Astrocyte of the cerebellum (primary cell): Measurements from ENCODE around the gene KRT12.

Experiments
- DNase-seq: peaks from one replicate; pipeline ENCODE4 v3.0.0-alpha.2; 2011; ENCODE audit warnings: low read depth
- H3K4me3 ChIP-seq: 2 replicates; pipeline ENCODE4 v1.5.1; 2011; ENCODE audit warnings: mild to moderate bottlenecking, low read depth, low read length, moderate library complexity
- in situ Hi-C: cut with HindIII; loops from 2 replicates; pipeline ENCODE4 v1.10.0; 2017; ENCODE audit warnings: low sequenced_read_pairs
- TF ChIP-seq, protein P1 (sequence below): IDR thresholded peaks from 2 replicates; pipeline ENCODE4 v1.5.1; 2012; ENCODE audit warnings: low read length, low read depth, moderate library complexity, mild to moderate bottlenecking; ENCODE audit errors: missing control alignments

Gene KRT12

DNA sequence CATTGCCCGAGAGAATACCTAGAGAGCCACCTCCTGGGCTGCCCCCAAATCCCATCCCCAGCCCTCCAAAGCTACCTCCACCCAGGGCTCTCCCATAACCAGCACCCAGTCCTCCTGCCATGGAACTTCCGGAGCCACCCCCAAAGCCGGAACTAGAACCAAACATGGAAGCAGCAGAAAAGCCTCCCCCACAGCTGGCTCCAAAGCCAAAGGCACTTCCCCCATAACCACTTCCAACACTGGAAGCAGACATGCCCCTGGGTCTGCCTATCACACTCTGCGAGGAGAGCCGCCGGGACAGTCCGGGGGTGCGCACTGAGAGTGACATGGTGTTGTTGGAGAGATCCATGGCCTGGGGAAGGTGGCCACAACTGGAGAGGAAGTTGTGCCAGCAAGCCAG is at the start of gene KRT12:
KRT12 (minus strand) TSS at position 386 of the 400 bp plus-strand sequence; CDS start at position 349, 37 bp downstream.
- TF ChIP-seq, protein P1, sequence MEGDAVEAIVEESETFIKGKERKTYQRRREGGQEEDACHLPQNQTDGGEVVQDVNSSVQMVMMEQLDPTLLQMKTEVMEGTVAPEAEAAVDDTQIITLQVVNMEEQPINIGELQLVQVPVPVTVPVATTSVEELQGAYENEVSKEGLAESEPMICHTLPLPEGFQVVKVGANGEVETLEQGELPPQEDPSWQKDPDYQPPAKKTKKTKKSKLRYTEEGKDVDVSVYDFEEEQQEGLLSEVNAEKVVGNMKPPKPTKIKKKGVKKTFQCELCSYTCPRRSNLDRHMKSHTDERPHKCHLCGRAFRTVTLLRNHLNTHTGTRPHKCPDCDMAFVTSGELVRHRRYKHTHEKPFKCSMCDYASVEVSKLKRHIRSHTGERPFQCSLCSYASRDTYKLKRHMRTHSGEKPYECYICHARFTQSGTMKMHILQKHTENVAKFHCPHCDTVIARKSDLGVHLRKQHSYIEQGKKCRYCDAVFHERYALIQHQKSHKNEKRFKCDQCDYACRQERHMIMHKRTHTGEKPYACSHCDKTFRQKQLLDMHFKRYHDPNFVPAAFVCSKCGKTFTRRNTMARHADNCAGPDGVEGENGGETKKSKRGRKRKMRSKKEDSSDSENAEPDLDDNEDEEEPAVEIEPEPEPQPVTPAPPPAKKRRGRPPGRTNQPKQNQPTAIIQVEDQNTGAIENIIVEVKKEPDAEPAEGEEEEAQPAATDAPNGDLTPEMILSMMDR, result no peak
- no peak for DNase-seq
- H3K4me3 ChIP-seq, result no peak within 1 kb of the TSS
- in situ Hi-C loops, result no loop called here

- no peak overlapping the region for H3K4me3 ChIP-seq
- in situ Hi-C loops, result loop anchor here (25.0 kb wide), 1 partner anchor 746 kb away; no protein-coding TSS in a partner anchor
- no peak for DNase-seq
- TF ChIP-seq, protein P1, result no peak
Observed at GRCh38 chr17:40916366-40916765, 49.3 kb upstream of the KRT12 start.

DNA sequence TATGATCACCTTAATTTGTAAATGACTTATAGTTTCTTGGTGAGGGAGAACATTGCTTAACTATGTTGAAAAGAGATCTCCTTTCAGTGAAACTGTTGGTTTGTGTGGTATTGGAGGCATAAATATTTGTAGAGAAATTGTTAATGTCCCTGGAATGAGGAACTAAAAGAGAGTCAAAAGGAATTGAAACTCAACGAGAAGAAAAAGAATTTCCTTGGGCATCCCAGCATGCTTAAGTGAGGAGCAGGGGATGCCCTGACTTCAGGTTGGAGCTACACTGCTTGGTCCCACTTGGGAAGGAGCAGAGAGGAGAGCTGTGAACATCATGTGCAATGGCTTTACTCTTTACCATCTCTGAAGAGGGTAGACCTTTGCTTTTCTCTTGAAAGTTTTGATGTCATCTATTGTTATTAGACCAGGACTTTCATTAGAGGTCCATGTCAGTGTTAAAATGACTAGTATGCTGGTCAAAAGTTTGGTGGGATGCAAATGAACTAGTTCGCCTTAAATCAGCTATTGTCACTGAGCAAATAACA is 48.8 kb upstream of the KRT12 start:
- DNase-seq, result no peak
- TF ChIP-seq, protein P1, result no peak
- no peak overlapping the region for H3K4me3 ChIP-seq
- in situ Hi-C loops, result loop anchor here (25.0 kb wide), 1 partner anchor 747 kb away; no protein-coding TSS in a partner anchor

DNA sequence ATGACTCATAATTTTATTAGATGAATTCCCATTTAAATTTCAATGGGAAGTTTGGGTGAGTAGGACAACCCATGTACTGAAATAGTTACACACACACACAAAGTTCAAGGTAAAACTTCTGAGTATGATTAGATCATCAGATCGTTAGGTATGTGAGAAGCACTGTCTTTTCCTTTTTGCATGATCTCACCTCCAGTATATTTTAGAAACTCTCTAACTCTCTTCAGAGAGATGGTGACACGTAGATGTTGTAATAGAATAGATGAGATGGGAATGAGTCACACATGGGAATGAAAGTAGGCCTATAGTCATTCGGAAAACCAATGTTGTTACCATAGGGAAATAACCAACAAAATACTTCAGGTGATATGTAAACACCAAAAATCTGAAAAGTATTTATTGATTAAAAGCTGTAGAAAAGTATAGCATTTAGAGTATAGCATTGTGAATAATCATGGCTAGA is 48.2 kb upstream of the KRT12 start:
- no peak overlapping the region for H3K4me3 ChIP-seq
- in situ Hi-C loops, result loop anchor here (25.0 kb wide), 1 partner anchor 747 kb away; no protein-coding TSS in a partner anchor
- DNase-seq, result peak; percentile 63
- TF ChIP-seq, protein P1, result no peak

DNA sequence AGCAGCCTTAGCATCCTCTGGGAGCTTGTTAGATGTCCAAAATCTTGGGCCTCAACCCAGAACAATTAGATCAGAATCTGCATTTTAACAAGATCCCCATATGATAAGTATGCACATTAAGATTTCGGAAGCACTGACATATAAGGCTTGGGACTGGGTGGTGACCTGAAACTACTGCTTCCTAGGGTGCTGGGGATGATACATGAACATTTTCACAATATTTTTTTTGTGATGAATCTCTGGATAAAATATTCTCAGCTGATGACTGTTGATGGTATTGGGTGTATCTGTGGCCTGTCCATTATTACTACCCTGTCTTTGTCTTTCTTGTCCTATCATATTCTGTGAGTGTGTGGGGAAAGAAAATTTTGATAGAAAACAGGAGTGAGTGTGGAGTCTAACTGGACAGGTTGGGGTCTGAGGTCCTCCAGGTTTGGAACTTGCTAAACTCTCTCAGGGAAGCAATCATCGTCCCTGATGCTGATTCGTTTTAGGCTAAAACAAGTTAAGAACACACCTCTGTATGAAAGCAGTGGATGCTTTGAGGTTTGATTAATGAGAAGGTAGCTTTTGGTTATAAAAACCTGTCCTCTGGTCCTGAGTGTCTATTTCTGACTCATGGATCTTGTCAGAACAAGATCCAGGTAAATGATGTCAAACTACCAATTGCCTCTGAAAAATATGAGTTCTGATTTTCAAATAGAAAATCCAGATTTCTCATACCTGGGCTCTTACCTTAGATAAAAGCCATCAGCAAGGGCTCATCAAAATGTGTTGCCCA is 47.2 kb upstream of the KRT12 start:
- TF ChIP-seq, protein P1, result no peak
- in situ Hi-C loops, result loop anchor here (25.0 kb wide), 1 partner anchor 748 kb away; no protein-coding TSS in a partner anchor
- H3K4me3 ChIP-seq, result no peak overlapping the region
- no peak for DNase-seq

GRCh38 chr17:40912486-40913210 is 45.6 kb upstream of the KRT12 start:
- TF ChIP-seq, protein P1, result no peak
- no peak overlapping the region for H3K4me3 ChIP-seq
- no peak for DNase-seq
- in situ Hi-C loops, result loop anchor here (25.0 kb wide), 1 partner anchor 750 kb away; no protein-coding TSS in a partner anchor
